C4-2B (cell line): ENCODE results near the gene NHLRC4.

Source experiments
- H3K27ac ChIP-seq: fragments of 450-650 bp; 2 replicates; pipeline ENCODE4 v1.5.1; 2017
- ZFX ChIP-seq: fragments of 450-650 bp; IDR thresholded peaks from 2 replicates; pipeline ENCODE4 v1.6.1; 2017
- TF ChIP-seq, protein P1 (sequence below): fragments of 450-650 bp; conservative IDR thresholded peaks from 2 replicates; pipeline ENCODE4 v1.5.1; 2017; ENCODE audit warnings: mild to moderate bottlenecking

NHLRC4 gene

DNA sequence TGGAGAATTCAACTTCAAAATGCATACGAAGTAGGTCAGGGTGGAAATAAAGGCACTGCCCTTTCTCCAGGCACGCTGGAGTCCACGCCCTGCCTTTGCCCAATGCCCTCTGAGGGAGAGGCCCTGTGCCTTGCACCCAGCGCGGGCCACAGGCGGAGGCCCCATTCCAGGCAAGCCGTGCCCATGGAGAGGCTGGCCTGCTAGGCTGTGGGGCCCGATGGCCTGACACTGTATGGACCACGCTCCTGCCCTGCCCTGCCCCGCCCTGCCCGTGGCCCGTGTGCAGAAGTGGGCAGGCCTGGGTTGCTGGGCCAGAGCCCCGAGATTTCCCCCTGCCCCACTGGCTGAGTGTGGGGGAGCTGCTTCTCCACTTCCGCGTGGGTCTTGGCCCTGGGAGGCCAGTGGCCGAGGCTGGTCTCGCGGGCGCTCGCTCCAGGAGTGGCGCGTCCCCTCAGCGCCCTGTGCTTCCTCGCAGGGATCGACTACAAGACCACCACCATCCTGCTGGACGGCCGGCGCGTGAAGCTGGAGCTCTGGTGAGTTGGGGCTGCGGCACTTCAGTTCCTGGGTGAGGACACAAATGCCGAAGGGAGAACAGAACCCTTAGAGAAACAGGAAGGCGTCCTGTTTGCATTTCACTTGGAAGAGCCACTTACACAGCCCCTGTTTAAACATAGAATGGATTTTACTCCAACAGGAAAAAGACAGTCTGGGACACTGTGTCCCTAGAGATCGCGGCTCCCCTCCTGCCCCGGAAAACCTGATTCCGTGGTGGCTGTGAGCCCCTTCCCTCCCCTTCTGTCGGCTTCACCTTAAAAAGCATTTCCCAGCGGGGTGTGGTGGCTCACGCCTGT is 50.2 kb downstream of the NHLRC4 start:
- peak overlapping the region; percentile 60 for H3K27ac ChIP-seq
- TF ChIP-seq, protein P1, sequence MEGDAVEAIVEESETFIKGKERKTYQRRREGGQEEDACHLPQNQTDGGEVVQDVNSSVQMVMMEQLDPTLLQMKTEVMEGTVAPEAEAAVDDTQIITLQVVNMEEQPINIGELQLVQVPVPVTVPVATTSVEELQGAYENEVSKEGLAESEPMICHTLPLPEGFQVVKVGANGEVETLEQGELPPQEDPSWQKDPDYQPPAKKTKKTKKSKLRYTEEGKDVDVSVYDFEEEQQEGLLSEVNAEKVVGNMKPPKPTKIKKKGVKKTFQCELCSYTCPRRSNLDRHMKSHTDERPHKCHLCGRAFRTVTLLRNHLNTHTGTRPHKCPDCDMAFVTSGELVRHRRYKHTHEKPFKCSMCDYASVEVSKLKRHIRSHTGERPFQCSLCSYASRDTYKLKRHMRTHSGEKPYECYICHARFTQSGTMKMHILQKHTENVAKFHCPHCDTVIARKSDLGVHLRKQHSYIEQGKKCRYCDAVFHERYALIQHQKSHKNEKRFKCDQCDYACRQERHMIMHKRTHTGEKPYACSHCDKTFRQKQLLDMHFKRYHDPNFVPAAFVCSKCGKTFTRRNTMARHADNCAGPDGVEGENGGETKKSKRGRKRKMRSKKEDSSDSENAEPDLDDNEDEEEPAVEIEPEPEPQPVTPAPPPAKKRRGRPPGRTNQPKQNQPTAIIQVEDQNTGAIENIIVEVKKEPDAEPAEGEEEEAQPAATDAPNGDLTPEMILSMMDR = no peak
- TF ChIP-seq ZFX = no peak

DNA sequence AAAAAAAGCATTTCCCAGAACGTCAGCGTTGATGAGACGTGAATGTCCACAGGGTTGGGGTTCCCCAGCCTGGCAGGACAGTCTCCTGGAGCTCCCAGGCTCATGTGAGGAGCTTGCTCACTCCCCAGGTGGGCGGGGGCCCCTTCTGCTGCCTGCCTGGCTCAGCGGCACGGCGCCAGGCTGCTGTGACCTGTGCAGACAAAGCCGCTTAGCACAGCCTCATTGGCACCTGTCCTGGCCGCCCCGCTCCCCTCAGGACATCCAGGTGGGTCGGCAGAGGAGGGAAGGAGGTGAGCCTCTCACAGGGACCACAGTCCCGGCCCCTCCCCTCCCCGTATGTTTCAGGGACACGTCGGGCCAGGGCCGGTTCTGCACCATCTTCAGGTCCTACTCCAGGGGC is 51.0 kb downstream of the NHLRC4 start:
- peak overlapping the region; percentile 60 for H3K27ac ChIP-seq
- no peak for TF ChIP-seq ZFX
- TF ChIP-seq, protein P1 = no peak
